NK-92 (cell line): ENCODE measurements around the gene NPPC.

Experiments used
- DNase-seq: peaks from one replicate; lab custom pipeline; 2025; ENCODE audit not compliant: unreplicated experiment; lab: John Stamatoyannopoulos, UW

The NPPC gene

GRCh38 chr2:231935815-231936214 lies 9.6 kb upstream of the NPPC start:
- no peak for DNase-seq

- DNase-seq: no peak
Measured at GRCh38 chr2:231935207-231935524, 9.0 kb upstream of the NPPC start.

- no peak for DNase-seq
Measured at GRCh38 chr2:231934441-231935206, 8.4 kb upstream of the NPPC start.

- DNase-seq: no peak
Measured at GRCh38 chr2:231933916-231934401, 7.8 kb upstream of the NPPC start.

- DNase-seq: no peak
Measured at GRCh38 chr2:231932985-231933915, 7.1 kb upstream of the NPPC start.

- no peak for DNase-seq
Measured at GRCh38 chr2:231932711-231932970, 6.4 kb upstream of the NPPC start.

- DNase-seq: no peak
Measured at GRCh38 chr2:231931481-231931915, 5.3 kb upstream of the NPPC start.

GRCh38 chr2:231930593-231931281 lies 4.5 kb upstream of the NPPC start:
- no peak for DNase-seq

GRCh38 chr2:231929961-231930592 lies 3.9 kb upstream of the NPPC start:
- DNase-seq: no peak

GRCh38 chr2:231928901-231929725 lies 2.9 kb upstream of the NPPC start:
- DNase-seq: no peak

- DNase-seq: no peak
Measured at GRCh38 chr2:231928481-231928880, 2.3 kb upstream of the NPPC start.

GRCh38 chr2:231927566-231927890 lies 1.3 kb upstream of the NPPC start:
- DNase-seq: no peak

- DNase-seq: no peak
Measured at GRCh38 chr2:231926761-231927565, 767 bp upstream of the NPPC start.

GRCh38 chr2:231925303-231926179 lies 655 bp downstream of the NPPC start:
- DNase-seq: no peak

- no peak for DNase-seq
Measured at GRCh38 chr2:231924889-231925275, 1.3 kb downstream of the NPPC start.

- no peak for DNase-seq
Measured at GRCh38 chr2:231923951-231924888, 2.0 kb downstream of the NPPC start.

- DNase-seq: no peak
Measured at GRCh38 chr2:231923010-231923344, 3.2 kb downstream of the NPPC start.
